Activated T-cell treated with anti-CD3 and anti-CD28 coated beads for 4 hours (primary cell): ENCODE measurements around the gene CCDC15.
"Not testable (repeated sequence)": the region's sequence is repeated elsewhere in the genome, so short reads cannot be mapped to it uniquely, and the experiment has no call there.

Source experiments
- DNase-seq: peaks from one replicate; pipeline ENCODE4 v3.0.0-alpha.2; 2020

Gene CCDC15

DNA sequence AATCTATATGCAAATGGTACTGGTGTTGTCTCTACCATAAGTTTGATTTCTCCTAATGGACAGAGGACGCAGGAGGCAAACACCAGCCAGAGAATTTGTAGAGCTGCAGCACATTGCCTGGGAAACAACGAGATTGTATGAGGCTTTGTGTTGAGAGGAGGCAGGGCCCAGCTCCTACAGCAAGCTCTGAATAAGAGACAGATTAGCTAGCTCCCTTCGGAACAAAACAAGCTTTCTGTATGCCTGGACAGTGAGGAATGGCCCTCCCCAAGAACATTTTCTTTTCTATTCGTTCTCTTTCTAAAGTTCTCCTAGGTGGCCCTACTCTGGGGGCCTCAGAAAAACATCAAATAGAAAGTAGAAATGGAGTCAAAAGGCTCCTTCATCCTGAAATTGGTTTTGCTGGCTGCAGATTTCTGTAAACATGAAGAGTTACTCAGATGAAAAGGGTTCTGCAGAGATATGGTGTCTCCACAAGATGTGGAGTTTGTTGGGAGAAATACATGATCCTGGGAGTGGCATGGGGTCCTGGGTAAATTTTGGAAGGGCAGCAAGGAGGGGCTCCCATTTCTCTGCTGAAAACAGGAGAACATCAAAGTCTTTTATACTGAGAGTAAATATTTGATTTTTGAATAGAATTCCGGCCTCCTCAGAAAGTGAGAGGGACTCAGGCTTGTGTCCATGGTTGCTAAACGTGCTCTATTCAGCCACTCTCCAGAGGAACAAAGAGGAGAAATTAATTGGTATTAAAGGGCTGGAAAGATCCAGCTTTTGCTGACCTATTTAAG, 11.3 kb upstream of the CCDC15 start:
- no peak for DNase-seq

- DNase-seq = no peak
Observed at GRCh38 chr11:124943254-124943616, 10.8 kb upstream of the CCDC15 start.

DNA sequence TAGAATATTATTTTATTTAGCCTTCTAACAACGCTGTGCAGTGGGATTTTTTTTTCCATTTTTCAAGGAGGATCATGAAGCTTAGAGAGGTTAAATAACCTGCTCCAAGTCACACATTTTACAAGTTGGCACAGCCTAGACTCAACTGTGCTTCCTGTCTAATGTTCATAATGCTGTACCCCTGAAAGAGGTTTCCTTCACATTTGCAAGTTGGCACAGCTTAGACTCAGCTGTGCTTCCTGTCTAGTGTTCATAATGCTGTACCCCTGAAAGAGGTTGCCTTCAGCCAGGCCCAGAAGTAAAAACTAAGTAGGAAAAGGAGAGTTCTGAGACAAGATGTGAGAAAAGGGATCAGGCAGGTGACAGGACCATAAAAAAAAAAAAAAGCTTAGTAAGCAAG, 10.3 kb upstream of the CCDC15 start:
- no peak for DNase-seq

DNA sequence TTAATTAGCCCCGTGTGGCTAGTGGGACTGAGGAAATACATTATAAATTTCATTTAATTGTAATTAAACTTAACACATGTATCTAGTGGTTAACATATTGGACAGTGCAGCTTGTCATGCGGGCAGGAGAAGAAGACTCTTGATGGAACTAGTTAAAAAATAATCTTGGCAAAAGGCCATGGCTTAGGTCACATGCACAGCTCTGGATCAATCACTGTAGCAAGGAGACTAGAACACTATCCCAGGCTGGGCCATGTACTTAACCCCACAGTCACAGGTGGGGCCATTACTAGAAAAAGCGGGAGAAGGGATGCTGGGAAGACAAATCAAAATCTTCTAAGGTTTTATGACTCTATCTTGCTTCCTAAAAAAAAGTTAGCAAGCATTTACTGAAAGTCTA, 9.4 kb upstream of the CCDC15 start:
- no peak for DNase-seq

- DNase-seq = no peak
Observed at GRCh38 chr11:124945826-124946225, 8.2 kb upstream of the CCDC15 start.

- DNase-seq = no peak
Observed at GRCh38 chr11:124946735-124947141, 7.3 kb upstream of the CCDC15 start.

- DNase-seq = no peak
Observed at GRCh38 chr11:124950601-124951330, 3.2 kb upstream of the CCDC15 start.

DNA sequence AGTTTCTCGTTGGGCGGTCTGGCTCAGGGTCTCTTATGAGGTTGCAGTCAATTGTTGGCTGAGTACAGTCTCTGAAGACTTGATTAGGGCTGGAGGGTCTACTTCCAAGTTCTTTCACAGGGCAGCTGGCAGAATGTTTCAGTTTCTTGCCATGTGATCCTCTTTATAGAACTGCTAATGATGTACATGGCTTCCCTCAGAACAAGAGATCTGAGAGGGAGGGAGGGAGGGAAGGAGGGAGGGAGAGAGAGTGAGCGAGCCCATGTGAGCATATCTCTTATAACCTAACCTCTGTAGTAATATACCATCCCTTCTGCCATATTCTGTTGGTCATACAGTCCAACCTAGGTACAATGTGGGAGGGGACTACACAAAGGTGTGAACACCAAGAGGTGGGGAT, 2.7 kb upstream of the CCDC15 start:
- DNase-seq = no peak

- no peak for DNase-seq
Observed at GRCh38 chr11:124954590-124954955, 571 bp downstream of the CCDC15 start.

DNA sequence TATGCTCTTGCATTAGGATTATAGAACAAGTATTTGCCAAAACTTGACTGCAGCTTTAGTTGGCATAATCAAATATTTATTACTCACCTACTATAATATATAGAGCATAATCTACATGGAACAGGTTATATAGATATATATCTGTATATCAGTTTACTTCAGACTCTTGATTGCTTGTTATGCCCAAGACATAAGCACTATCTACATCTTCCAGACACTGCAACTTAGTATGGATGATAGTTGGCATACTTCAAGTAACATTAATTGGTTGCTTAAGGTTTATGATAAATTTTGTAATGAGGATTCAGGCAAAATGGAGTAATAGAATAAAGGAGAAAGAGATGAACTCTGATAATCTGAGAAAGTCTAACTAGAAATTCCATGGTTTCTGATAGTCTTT, 1.0 kb downstream of the CCDC15 start:
- no peak for DNase-seq

GRCh38 chr11:124961972-124962609, 8.1 kb downstream of the CCDC15 start:
- DNase-seq = no peak

- not testable (repeated sequence) for DNase-seq
Observed at GRCh38 chr11:124968197-124968596, 14.2 kb downstream of the CCDC15 start.

GRCh38 chr11:124970925-124971324, 16.9 kb downstream of the CCDC15 start:
- DNase-seq = no peak

DNA sequence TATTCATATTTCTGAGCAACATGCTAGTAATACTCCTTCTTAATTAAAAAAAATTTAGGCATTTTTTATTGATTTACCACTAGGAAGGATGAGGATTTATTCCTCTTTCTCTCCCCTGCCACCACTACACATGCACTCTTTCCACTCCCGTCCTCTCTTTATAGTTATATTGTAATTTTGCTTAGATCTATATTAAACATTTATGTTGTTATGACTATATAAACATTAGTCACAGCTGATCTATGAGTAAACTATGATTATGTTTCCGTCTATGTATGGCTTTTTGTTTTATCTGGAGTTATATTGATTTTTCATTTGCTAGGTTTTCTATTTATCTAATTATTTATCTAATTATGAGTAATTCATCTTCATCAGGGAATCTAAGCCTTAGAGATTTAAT, 17.8 kb downstream of the CCDC15 start:
- no peak for DNase-seq

DNA sequence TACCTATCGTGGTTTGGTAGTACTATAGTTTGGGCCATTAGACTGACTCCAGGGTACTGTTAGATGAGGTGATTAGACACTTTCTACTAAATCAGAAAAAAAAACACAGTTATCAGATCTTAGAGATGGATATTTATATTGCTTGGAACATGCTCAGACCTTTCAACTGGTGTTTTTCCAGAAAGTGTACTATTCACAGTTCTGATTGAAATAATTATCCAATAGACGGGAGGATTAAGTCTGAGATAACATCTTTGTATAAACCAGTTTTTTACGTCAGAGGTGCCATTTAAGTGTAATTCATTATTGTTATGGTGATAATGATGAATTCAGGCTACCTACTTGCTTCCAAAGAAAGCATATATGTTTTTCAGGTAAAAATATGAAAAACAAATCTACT, 22.5 kb downstream of the CCDC15 start:
- DNase-seq = no peak

GRCh38 chr11:124977006-124977405, 23.0 kb downstream of the CCDC15 start:
- DNase-seq = no peak

DNA sequence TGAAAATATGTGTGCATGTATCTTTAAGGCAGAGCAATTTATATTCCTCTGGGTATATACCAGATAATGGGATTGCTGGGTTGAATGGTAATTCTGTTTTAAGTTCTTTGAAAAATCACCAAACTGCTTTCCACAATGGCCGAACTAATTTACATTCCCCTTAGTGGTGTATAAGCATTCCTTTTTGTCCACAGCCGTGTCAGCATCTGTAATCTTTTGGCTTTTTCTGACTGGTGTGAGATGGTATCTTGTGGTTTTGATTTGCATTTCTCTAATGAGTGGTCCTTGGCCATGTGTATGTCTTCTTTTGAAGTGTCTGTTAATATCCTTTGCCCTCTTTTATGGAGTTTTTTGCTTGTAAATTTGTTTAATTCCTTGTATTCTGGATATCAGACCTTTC, 24.3 kb downstream of the CCDC15 start:
- DNase-seq = no peak

DNA sequence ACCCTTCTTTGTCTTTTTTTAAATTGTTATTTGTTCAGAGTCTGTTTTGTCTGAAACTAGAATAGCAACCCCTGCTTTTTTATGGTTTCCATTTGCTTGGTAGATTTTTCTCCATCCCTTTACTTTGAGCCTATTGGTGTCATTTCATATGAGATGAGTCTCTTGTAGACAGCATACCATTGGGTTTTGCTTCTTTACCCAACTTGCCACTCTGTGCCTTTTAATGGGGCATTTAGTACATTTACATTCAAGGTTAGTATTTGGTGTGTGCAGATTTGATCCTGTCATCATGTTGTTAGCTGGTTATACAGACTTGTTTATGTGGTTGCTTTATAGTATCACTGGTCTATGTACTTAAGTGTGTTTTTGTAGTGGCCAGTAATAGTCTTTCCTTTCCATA, 28.0 kb downstream of the CCDC15 start:
- no peak for DNase-seq

- no peak for DNase-seq
Observed at GRCh38 chr11:124983674-124984511, 29.9 kb downstream of the CCDC15 start.

DNA sequence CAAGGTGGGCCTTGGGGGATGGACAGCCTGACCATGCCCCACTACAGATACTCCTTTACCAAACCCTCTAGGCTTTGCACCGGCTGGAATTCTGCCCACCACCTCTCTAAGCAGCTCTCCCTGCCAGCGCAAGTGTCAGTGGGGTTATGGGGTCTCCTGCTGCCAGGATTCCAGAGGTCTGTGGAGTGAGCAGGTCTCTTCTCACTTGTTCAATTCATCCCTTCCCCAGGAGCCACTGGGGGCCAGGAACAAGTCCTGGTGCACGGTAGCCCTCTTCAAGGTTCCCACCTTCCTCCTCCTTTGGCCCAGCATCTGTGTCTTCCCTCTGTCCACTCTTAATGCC, 30.5 kb downstream of the CCDC15 start:
- DNase-seq = no peak

- no peak for DNase-seq
Observed at GRCh38 chr11:124987096-124987495, 33.1 kb downstream of the CCDC15 start.

GRCh38 chr11:124988063-124988462, 34.1 kb downstream of the CCDC15 start:
- no peak for DNase-seq

DNA sequence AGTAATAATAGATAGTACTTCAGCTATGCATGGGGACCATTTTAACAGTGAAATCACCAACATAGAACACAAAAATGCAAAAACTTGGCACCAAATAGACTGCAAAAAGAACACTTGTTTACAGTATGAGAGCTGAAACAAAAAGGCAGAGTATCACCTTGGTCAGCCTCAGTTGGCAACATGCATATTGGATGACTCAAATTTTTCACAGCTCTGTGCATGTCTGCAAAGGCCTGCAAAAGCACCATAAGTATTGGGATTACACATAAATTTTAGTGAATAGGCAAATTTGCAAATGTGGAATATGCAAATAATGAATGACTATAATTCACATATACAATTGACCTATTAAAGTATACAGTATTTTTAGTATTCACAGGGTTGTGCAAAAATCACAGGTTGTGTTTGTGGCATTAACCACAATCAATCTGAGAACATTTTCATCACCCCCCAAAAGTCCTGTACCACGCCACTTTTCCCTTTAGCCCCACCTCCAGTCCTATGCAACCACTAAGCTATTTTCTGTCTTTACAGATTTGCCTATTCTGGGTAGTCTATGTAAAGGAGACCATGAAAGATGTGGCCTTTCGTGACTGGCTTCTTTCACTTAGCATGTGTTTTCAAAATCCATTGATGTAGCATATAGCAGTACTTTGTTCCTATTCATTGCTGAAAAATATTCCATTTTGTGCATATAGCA, 47.2 kb downstream of the CCDC15 start:
- DNase-seq = no peak
